RKO (cell line): ENCODE measurements around the gene ADAM8.

ENCODE experiments used
- DNase-seq: peaks from one replicate; pipeline ENCODE4 v3.0.0-alpha.2; 2016; ENCODE audit warnings: low spot score

The ADAM8 gene

DNA sequence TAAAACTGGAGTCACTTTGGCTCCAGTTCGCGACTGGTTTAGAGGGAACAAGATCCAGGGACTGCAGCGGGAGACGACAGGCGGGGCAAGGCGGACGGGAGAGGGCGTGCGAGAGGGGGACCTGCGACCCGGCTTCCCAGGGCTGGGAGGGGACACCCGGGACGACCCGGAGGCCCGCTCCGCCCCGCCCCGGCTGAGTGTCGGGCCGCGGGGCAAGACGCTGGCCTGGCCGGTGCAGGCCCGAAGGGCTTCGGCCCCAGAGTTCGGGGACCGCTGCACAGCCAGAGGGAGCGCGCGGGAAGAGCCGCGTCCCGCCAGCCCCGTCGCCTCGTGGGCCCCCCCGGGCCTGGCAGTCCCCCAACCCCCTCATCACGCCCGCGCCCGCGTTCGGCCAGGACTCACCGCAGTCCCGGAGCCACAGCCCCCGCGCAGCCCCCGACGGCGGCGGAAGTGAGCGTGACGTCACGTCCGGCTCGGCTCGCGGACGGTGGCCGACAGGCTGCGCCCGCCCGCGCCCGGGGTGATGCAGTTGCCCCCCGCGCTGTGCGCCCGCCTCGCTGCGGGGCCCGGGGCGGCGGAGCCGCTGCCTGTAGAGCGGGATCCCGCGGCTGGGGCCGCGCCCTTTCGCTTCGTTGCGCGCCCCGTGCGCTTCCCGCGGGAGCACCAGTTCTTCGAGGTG, 31.9 kb upstream of the ADAM8 start, which contains the start of the genes TUBGCP2 and ZNF511:
Gene TUBGCP2 (minus strand): TSS at position 452 of the 679 bp plus-strand sequence. CDS start 5,931 bp downstream, outside the sequence.
Gene ZNF511 (plus strand): TSS at position 494 of the 679 bp plus-strand sequence. CDS start 30 bp downstream, at position 524.
- DNase-seq, result peak; percentile 86

DNA sequence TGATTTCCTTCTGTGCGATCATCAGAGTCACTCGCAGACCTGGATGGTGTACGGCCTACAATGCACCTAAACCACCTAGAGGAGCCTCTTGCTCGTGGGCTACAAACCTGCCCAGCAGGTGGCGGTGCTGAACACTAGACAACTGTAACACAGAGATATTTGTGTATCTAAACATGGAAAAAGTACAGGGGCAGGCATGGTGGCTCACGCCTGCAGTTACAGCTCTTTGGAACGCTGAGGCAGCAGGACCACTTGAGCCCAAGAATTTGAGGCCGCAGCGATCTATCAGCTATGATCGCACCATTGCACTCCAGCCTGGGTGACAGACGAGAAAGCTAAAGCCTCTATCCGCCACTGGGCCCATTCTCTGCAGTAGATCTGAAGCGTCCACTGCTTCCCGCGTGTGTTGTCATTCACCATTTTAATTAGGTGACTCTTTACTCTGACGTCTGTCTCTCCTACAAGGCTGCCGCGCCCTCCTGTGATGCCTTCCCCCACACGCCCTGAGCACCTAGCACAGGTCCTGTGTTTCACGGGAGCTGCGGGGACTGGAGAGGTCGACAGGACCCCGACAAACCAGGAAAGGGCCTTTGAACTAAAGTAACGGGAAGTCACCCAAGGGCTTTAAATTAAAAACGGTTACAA, 31.2 kb upstream of the ADAM8 start:
- peak; percentile 77 for DNase-seq

DNA sequence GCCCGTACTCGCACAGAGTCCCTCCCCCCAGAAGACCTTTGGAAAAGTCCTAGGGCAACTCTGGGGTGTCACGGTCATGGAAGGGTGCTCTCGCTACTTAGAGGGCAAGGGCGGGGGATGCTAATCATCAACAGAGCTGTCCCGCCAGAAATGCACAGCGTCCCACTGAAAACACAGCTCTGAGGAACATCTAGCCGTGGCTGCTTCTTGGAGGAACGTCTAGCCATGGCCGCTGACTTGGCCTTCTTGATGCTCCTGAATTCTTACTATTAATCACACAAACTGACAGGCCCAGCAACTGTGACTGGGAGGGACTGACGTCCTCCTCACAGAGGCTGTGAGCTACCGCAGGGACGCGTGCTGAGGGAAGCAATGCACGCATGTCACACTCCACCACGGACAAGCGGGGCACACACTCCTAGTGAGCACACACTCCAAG, 30.3 kb upstream of the ADAM8 start:
- no peak for DNase-seq

DNA sequence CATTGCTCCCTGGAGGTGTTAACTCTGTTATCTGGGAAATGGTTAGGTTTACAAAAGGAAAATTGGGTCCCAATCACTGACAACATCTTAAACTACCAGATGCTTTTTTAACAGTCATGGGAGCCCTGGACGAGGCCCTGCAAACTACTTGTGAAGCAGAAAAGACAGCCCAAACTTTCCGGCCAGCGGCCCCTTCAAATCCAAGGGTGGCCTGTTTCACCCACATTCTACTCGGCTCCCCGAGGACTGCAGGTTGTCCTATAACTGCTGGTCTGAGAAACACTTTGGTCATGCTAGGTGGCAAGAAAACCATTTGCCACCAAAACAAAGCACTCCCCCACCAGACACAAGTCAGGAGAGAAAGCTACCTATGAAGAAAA, 29.4 kb upstream of the ADAM8 start:
- no peak for DNase-seq

DNA sequence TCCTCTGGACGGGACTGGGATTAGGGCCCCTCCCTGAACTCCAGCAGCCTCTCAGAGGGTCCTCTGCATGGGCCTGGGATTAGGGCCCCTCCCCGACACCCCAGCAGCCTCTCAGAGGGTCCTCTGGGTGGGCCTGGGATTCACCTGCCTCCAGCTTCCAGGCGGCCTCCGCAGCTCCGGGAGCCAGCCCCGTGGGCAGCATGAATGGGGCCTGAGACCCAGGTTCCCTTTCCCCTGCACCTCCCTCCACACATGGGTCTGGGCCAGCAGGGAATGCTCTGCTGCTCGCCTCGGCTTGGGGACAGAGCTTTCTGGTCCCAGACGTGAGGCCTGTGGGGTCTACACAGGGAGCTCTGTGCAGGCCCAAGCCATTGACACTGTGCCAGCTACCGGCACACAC, 26.5 kb upstream of the ADAM8 start:
- no peak for DNase-seq

DNA sequence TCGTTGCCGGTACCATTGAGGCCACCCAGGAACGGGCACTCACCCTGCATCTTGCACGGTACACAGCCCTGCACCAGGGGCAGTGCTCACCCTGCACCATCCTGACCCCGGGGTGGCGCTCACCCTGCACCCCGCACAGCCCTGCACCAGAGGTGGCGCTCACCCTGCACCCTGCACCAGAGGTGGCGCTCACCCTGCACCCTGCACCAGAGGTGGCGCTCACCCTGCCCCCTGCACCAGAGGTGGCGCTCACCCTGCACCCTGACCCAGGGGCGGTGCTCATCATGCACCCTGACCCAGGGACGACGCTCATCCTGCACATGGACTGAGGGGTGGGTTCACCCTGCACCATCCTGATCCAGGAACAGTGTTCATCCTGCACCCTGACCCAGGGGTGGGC, 25.6 kb upstream of the ADAM8 start:
- DNase-seq, result no peak

DNA sequence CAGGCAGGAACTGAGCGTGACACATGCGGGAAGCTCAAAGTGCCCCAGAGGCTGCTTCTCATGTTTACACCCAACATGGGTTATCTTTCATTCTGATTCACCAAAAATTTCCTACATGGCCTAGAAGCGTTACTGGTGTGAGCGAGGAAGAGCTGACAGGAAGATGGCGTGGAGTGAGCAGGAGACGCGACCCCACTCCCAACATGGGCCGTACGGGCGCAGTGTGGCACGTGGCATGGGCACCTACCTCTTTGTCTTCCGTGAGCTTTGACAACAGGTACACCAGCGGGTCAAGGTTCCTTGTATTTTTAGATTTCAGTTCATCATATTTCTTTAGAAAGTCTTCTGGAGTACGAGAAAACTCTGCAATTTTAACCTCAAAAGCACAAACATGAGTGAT, 23.1 kb upstream of the ADAM8 start:
- no peak for DNase-seq

DNA sequence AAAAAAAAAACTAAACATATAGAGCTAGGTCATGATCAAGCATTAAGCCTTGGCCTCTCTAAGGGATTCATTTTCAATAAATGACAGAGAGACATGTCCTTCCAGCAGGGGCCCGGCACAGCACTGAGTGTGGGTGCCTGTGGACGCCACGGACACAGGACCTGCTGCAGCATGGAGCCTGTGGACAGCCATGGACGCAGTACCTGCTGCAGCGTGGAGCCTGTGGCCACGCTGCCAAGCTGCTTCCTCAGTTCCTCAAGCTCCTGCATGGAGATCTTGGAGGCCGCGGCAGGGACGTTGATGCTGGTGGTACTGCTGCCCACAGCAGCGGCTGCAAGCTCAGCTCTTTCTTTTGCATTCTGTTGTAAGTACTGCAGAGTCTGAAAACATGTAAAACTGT, 22.6 kb upstream of the ADAM8 start:
- DNase-seq, result no peak

DNA sequence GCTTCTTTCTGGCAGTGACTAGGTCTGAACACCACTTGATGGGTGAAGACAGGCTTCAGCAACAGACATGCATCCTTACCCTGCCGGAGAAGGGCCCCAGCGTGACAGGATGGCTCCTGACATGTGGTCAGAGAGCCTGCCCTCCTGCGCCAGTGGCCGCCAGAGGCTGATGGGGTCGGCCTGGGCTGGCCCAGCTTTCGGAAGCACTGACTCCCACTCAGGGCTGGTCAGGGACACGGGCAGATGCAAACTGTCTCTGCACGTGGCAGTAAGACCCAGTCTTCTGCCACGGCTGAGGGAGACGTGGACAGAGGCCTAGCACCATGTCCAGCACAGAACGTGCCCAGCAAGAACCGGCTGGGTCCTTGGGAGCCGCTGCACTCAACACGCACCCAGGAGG, 21.8 kb upstream of the ADAM8 start:
- DNase-seq, result no peak

DNA sequence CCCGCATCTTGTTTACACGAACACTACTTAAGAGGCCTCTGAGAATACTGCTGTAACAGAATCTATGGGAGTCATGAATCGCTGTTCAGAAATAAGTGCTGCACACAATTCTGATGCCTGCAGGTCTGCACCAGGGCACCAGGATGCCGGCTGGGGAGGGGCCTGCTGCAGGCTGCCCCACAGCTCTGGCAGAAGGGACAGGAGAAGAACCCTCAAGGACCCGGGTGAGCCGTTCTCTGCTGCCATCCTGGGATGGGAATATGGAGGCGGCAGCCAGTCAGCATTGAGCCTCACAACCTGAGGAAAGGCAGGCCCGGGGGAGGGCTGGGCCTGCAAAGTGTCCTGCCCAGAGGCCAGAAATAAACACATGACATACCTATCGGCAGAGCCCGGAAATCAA, 20.8 kb upstream of the ADAM8 start:
- DNase-seq, result no peak

DNA sequence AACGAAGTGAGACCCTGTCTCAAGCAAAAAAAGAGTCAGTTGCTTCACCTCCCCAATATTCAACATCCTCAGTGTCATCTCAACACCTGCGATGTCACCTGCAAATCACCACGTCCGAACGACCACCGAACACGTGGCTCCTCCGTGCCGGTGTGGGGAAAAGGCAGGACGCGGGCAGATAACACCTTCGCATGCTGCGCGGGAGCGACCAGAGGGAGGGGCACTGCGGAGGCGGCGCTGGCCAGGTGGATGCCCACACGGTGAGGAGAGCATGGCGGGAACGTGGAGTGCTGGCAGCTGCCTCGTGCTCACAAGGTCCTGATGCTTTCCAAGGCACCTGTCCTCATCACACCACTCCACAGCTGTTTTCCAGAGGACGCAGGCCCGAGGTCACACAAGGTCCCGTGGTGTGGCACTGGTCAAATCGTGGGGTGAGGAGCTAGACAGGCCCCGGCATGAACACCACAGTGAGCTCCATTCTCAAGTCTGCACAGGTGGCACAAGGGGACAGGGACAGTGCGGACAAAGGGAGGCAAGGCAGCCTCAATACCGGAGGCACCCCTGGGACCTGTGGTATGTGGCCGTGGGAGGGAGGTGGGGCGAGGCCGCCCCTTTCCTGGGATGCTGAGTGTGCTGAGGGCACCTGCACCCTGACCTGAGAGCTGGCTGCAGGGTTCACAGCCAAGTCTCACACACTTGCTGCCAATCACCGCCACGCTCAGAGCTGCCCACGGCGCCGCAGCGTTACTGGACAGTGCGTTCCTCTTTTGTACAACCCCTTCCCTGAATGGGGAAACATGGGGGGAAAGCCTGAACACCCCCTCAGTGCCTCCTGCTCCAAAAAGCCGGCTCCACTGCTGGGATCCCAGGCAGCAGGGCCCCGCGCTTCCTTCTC, 19.0 kb upstream of the ADAM8 start:
- DNase-seq, result no peak

DNA sequence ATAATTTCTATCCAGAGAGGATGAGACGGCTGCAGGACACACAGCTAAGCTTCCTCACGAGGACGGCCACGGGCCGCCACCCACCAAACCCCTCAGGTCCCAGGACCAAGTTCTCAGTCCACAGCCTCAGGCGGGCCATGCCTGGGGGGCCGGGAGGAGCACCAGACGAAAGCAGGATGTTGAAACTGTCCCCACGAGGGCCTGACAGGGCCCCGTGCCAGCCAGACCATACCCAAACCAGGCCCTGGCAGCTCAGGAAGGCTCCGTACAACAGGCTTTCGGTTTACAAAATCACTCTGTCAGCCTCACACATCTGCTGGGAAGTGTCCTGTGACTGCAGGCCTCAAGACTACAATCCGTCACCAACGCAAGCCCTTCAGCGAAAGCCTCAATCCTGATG, 17.5 kb upstream of the ADAM8 start:
- no peak for DNase-seq

DNA sequence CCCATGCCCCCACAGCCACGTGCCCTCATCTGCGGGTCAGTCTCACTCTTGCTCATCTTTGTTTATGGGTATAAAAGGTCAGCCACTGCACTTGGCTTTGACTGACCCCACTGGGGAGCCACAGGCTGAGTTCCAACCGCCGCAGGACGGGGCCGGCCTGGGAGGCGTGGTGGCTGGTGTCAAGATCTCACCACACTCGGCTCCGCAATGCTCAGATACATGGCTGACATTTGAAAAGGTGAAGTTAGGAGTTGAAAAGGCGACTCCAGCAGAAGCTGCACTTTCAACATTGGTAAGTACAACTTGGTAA, 17.1 kb upstream of the ADAM8 start:
- no peak for DNase-seq

DNA sequence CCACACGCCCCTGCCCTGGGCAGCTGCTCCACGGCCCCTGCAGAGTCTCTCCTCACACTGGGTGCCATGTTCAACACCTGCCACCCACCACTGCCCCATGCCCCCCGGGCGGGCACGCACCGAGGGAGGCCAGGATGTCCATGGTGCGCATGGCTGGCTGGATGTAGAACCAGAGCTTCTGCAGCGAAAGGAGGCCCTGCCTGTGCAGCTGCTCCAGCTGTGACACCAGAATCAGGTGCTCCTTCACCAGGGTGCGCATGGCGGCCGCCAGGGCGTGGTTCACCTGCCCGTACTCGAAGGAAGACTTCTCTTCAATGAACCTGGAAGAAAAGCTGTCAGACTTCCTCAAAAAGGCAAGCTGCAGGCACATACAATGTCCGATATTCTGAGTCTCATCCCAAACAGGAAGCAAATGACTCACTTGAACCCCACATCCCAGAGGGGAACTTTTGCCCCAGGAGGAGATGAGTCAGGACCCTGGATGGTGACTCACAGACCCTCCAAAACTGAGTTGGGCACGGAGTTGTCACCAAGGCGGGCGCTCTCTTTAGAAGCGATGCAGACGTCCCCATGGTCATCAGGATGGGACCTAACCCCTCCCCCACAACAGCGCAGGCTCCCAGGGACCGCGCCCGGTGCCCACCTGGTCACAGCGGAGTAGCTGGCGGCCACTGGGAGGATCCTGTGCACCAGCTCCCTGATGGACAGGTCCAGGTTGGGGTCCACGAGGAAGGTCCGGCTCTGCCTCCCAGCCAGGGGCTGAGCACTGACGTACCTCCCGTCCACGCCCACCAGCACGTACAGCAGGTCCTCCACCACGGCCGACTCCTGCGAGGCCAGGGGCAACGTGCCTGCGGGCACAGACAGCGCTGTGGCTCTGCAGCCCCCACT, 16.5 kb upstream of the ADAM8 start:
- peak; percentile 84 for DNase-seq

DNA sequence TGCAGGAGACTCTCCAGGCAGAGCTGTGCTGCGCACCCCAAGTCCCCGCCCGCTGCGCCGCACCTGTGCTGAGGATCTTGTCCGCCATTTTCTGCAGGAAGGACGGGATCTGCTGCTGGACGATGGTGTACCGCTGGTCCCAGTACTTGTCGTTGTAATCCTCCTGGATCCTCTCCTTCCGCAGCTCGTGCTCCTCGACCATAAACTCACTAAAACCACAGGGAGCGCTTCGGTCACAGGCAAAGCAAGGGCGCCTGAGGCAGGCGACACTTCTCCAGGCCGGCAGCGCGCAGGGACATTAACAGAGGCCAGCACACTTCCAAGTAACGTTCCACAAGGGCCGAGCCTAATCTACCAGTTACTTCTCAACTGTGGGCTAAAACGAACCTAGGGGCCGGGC, 13.1 kb upstream of the ADAM8 start:
- DNase-seq, result no peak

DNA sequence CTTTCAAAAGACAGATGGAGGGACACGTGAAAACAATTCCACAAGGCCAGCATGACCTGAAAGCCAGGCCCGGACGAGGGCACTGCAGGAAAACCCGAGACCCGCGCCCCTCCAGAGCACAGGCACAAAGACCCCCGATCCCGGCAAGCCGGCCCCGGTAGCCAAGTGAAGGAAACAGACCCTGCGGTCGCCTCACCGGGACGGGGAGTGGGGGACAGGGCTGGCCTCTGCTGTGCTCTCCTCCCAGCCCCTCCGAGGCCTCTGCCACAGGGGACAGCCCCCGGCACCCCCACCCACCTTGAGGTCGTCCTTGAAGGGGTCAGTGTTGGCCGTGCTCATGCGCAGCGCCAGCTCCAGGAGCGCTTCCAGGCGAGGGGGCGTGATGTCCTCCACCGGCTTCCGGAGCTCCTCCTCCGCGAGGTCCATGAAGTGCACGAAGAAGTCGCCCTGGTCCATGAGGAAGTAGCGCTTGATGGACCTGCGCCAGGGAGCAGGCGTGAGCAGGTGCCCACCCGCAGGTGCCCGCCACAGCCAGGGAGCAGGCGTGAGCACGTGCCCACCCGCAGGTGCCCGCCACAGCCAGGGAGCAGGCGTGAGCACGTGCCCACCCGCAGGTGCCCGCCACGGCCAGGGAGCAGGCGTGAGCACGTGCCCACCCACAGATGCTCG, 11.3 kb upstream of the ADAM8 start:
- no peak for DNase-seq

DNA sequence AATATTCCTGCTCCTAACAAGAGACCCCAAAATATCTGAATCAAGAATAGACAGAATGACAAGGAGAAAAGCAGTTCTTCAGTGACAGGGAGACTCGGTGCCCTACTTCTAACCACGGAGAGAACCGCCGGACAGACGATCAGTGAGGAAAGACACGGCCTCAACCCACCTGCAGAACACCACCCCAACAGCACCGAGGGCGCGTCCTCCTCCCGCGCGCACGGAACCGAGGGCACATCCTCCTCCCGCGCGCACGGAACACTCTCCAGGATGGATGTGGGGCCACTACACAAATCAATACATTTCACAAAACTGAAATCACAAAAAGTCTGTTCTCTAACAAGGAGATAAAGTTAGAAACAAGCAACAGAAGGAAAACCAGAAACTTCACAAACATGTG, 9.7 kb upstream of the ADAM8 start:
- no peak for DNase-seq

DNA sequence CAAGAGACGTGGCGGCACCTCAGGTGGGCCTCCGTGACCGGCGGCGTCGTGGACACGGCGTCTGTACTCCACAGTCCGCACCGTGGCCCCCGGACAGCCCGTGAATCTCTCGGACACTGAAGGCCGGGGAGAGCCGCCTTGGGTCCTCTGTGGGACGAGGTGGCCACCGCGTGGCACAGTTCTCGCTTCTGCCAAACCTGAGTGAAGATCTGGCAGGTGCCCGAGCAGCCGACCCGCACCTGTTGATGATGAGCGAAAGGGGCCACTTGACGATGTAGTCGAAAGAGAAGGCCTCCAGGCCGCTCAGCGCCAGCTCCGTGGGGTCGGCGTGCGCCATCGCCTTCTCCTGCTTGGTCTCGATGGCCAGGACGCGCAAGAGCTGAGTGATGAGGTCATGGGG, 8.5 kb upstream of the ADAM8 start:
- no peak for DNase-seq

DNA sequence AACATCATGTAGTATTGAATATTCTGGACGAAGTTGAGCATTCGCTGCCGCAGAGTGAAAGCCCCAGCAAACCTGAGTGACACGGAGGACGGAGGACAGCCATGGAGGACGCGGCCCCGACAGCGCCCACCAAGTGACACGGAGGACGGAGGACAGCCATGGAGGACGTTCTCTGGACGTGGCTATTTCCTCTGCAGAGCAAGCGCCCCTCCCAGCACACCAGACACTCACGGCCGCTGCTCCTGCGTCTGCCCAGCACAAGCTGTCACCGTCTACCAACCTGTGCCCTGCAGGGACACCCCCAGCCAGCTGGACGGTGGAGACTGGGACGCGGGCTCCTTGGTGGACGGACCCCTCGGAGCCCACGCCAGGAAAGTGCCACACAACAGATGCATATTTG, 7.3 kb upstream of the ADAM8 start:
- DNase-seq, result no peak

DNA sequence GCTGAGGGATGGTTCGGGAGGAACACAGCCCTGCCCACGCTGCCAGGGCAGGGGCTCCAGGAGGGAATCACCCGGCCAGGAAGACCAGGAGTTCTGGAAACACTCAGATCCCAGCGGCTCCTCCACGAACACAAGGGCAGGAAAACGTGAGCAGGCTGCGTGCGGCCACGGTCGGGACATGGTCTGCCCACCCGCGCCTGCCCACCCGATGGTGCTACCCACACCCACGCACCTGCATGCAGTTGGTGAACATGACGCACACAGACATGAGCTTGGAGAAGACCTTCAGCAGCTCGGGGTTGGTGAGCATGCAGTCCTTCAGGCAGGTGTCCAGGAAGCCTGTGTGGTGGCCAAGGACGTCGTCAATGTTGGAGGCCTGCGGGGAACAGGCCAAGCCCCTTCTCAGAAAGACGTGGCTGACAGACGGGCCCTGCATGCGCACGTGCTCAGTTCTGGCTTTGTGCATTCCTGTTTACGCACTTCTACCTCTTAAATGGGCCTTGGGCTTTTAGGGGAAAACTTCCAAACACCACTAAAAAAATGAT, 6.2 kb upstream of the ADAM8 start:
- no peak for DNase-seq
